Activated naive CD4-positive, alpha-beta T cell (primary cell): ENCODE measurements around the gene IQGAP2.
"Not testable (repeated sequence)": the region's sequence is repeated elsewhere in the genome, so short reads cannot be mapped to it uniquely, and the experiment has no call there.

Experiments used
- DNase-seq, 4 experiments: peaks; one replicate each; lab custom pipeline; 2025; lab: John Stamatoyannopoulos, UW

The IQGAP2 gene

GRCh38 chr5:76500633-76501393 lies 97.7 kb downstream of the IQGAP2 start:
- no peak for DNase-seq

GRCh38 chr5:76503929-76504328 lies 100.8 kb downstream of the IQGAP2 start:
- no peak for DNase-seq

GRCh38 chr5:76504901-76505564 lies 101.9 kb downstream of the IQGAP2 start:
- DNase-seq, result no peak

DNA sequence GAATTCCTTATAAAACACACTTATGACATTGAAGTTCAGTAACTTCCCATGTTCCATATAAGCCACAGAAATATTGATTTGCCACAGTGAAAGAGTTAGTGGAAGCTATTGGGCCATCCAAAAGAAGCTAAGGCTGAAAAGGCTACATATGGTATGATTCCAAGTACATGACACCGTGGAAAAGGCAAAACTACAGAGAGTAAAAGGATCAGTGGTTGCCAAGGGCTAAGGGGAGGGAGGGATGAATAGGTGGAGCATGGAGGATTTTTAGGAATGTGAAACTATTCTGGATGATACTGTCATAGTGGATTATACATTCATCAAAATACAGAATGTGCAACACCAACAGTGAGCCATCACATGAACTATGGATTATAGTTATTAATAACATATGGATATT lies 110.4 kb downstream of the IQGAP2 start:
- DNase-seq, result no peak

- DNase-seq, result no peak
These were observed 111.2 kb downstream of the IQGAP2 start for GRCh38 chr5:76514292-76514691.

GRCh38 chr5:76514713-76515112 lies 111.6 kb downstream of the IQGAP2 start:
- DNase-seq, result no peak

- DNase-seq, result no peak
These were observed 114.2 kb downstream of the IQGAP2 start for GRCh38 chr5:76517334-76517733.

GRCh38 chr5:76518246-76518645 lies 115.2 kb downstream of the IQGAP2 start:
- DNase-seq, result not testable (repeated sequence)

DNA sequence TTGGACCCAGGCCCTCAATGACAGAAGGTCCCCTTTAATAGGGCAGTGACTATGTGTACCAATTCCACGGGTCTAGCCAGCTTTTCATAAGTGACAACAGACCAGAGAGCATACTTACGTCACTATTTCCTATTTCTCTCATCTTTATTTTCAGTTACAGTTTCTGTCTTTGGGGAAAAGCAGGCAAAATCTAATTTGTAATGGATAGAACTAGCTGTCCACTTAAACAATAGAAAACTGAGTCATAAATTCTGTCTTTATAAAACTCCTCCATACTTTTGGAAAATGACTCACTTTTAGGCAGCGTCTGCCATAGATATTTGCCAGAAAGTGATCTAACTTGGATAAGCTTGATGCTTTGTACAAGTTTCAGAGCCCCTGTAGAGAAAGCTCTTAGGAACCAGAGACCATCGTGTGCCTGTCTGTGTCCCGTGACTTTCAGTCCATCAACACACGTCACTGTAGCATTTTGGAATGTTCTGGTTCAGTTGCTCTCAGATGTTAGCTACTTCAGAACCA lies 118.2 kb downstream of the IQGAP2 start:
- no peak for DNase-seq

- no peak for DNase-seq
These were observed 119.2 kb downstream of the IQGAP2 start for GRCh38 chr5:76522103-76522935.

- no peak for DNase-seq
These were observed 121.2 kb downstream of the IQGAP2 start for GRCh38 chr5:76524101-76524835.

- no peak for DNase-seq
These were observed 121.8 kb downstream of the IQGAP2 start for GRCh38 chr5:76524868-76525267.

- DNase-seq, result no peak
These were observed 122.9 kb downstream of the IQGAP2 start for GRCh38 chr5:76525956-76526355.

DNA sequence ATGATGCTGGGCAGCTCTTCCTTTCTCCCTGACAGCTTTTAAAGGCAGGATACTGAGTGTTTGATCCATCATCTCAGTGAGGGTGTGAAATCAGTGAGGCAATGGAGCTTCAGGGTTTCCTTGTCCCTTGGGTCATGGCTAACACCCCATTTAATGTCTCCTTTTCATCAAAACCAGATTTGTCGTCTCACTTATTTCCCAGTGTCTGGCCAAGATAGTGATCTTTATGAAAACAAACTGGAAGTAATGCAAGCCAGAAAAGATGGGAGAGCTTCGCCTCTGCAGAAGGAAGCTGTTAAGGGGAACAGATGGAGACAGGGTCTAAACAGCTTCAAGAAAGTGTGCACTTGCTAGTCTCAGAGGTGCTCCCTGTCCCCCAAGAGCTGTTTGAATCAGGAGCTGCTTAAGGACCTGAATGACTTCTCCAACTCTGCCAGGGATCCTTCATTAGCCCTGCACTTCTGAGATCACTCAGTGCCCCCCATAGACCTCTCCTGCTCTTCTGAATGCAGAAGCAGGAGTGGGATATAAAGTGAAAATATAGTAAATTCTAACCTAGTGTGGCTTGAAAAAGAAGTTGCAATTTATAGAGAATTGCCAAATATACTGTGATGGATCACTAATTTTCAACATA lies 124.0 kb downstream of the IQGAP2 start:
- no peak for DNase-seq

- no peak for DNase-seq
These were observed 124.6 kb downstream of the IQGAP2 start for GRCh38 chr5:76527685-76528161.

- no peak for DNase-seq
These were observed 125.7 kb downstream of the IQGAP2 start for GRCh38 chr5:76528547-76529331.

DNA sequence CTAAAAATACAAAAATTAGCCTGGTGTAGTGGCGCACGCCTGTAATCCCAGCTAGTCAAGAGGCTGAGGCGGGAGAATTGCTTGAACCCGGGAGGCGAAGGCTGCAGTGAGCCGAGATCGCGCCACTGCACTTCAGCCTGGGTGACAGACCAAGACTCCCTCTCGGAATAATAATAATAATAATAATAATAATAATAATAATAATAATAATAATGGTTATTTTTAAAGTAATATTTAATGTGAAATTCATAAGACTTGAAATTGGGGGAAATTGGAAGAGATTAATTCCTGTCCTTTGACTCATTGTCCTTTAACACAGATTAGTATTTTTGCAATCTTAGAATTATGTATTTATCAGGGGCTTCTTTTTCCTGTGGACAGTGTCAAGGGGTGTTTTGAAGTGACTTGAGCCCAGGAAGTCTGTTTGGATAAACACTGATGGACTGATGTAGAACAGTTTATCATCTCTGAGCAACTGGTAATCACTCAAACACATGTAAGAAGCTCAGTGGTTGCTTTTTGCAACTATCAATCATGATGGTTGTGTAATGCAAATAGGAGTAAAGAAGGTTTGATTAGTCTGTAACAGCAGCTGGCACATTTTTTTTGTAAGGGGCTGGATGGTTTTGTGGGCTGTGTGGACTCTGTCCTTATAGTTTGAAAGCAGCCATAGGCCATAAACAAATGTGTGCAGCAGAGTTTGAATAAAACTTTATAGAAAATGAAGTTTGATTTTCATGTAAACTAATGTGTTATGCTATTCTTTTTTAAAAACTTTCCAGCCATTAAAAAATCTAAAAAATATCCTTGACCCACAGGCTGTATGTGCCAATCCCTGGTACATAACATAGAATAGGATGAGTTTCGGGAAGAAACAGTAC lies 126.6 kb downstream of the IQGAP2 start:
- no peak for DNase-seq

DNA sequence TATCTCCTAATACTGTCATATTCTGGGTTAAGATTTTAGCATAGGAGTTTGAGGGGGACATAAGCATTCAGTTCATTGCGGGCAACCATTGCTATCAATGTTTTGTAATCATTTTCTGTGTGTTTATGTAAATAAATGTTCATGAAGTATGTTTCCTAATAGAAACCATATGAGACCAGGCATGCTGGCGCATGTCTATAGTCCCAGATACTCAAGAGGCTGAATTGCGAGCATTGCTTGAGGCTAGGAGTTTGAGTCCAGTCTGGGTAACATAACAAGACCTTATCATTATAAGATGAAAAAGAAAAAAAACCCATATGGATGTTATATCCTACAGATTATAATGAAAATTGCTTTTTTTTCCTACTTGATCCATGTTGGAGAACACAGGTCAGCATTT lies 129.0 kb downstream of the IQGAP2 start:
- DNase-seq, result no peak

- no peak for DNase-seq
These were observed 129.9 kb downstream of the IQGAP2 start for GRCh38 chr5:76532973-76533372.
